ENCODE measurements around the gene CCNL2.

The CCNL2 gene

GRCh38 chr1:1436630-1437032 lies 37.5 kb upstream of the CCNL2 start:
- DNase-seq (no peak), ATAC-seq (ENCODE audit: insufficient read depth, low read depth) (no peak)
- no peaks in the 10 kb centered on the region for H3K9me3 ChIP-seq (ENCODE audit: insufficient read depth, low read length, severe bottlenecking)
- no peaks in the 10 kb centered on the region for H3K79me2 ChIP-seq (ENCODE audit: insufficient read depth, low read length)
- no peak overlapping the region for H3K27ac ChIP-seq (ENCODE audit: low read length)
- H3K4me2 ChIP-seq (ENCODE audit: insufficient read depth, low read length): no peak overlapping the region
- no peak for TF ChIP-seq CTCF (IDR thresholded peaks at IDR 0.05; ENCODE audit: borderline replicate concordance, extremely low read depth, low read length, poor library complexity, severe bottlenecking)
- TF ChIP-seq EZH2 (IDR thresholded peaks at IDR 0.05; ENCODE audit: borderline replicate concordance, low read depth, low read length, severe bottlenecking): no peak
- H3K36me3 ChIP-seq (ENCODE audit: insufficient read depth, low read length): no peaks in the 10 kb centered on the region
- no peaks in the 10 kb centered on the region for H3K4me1 ChIP-seq (ENCODE audit: insufficient read depth, low read length)
- no peak overlapping the region for H2AFZ ChIP-seq (ENCODE audit: low read depth, low read length)
- no peaks in the 10 kb centered on the region for H3K27me3 ChIP-seq (ENCODE audit: insufficient read depth, low read length, poor library complexity)
- no peak overlapping the region for H3K4me3 ChIP-seq (ENCODE audit: low read depth in 1 of 2, low read length in 2 of 2)
- no peak overlapping the region for H3K9ac ChIP-seq (ENCODE audit: low read depth, low read length)
- no peaks in the 10 kb centered on the region for H4K20me1 ChIP-seq (ENCODE audit: insufficient read depth, low read length)

- no peak overlapping the region for H3K4me2 ChIP-seq (ENCODE audit: insufficient read depth, low read length)
- H3K27ac ChIP-seq (ENCODE audit: low read length): no peak overlapping the region
- no peaks in the 10 kb centered on the region for H3K79me2 ChIP-seq (ENCODE audit: insufficient read depth, low read length)
- no peaks in the 10 kb centered on the region for H3K9me3 ChIP-seq (ENCODE audit: insufficient read depth, low read length, severe bottlenecking)
- no peaks in the 10 kb centered on the region for H3K27me3 ChIP-seq (ENCODE audit: insufficient read depth, low read length, poor library complexity)
- no peak overlapping the region for H3K4me3 ChIP-seq (ENCODE audit: low read depth in 1 of 2, low read length in 2 of 2)
- no peak overlapping the region for H3K9ac ChIP-seq (ENCODE audit: low read depth, low read length)
- no peak overlapping the region for H2AFZ ChIP-seq (ENCODE audit: low read depth, low read length)
- no peaks in the 10 kb centered on the region for H3K4me1 ChIP-seq (ENCODE audit: insufficient read depth, low read length)
- no peaks in the 10 kb centered on the region for H4K20me1 ChIP-seq (ENCODE audit: insufficient read depth, low read length)
- no peak for DNase-seq
- TF ChIP-seq EZH2 (IDR thresholded peaks at IDR 0.05; ENCODE audit: borderline replicate concordance, low read depth, low read length, severe bottlenecking) (no peak), CTCF (IDR thresholded peaks at IDR 0.05; ENCODE audit: borderline replicate concordance, extremely low read depth, low read length, poor library complexity, severe bottlenecking) (no peak)
- ATAC-seq (ENCODE audit: insufficient read depth, low read depth): no peak
- no peaks in the 10 kb centered on the region for H3K36me3 ChIP-seq (ENCODE audit: insufficient read depth, low read length)
These were observed 36.9 kb upstream of the CCNL2 start for GRCh38 chr1:1435911-1436629.

GRCh38 chr1:1435106-1435903 lies 36.2 kb upstream of the CCNL2 start, which contains the start of gene VWA1:
Gene VWA1, plus strand, starts transcription at chr1:1435690. Its CDS starts 59 bp downstream, at chr1:1435749.
- ATAC-seq (ENCODE audit: insufficient read depth, low read depth): no peak
- H3K79me2 ChIP-seq (ENCODE audit: insufficient read depth, low read length): no peaks in the 10 kb centered on the region
- H4K20me1 ChIP-seq (ENCODE audit: insufficient read depth, low read length): no peaks in the 10 kb centered on the region
- no peak within 1 kb of the TSS for H2AFZ ChIP-seq (ENCODE audit: low read depth, low read length)
- DNase-seq: no peak
- no peaks in the 10 kb centered on the region for H3K27me3 ChIP-seq (ENCODE audit: insufficient read depth, low read length, poor library complexity)
- H3K27ac ChIP-seq (ENCODE audit: low read length): no peak within 1 kb of the TSS
- no peaks in the 10 kb centered on the region for H3K4me1 ChIP-seq (ENCODE audit: insufficient read depth, low read length)
- H3K9ac ChIP-seq (ENCODE audit: low read depth, low read length): no peak within 1 kb of the TSS
- no peak within 1 kb of the TSS for H3K4me2 ChIP-seq (ENCODE audit: insufficient read depth, low read length)
- no peaks in the 10 kb centered on the region for H3K9me3 ChIP-seq (ENCODE audit: insufficient read depth, low read length, severe bottlenecking)
- no peak for TF ChIP-seq EZH2 (IDR thresholded peaks at IDR 0.05; ENCODE audit: borderline replicate concordance, low read depth, low read length, severe bottlenecking)
- TF ChIP-seq CTCF (IDR thresholded peaks at IDR 0.05; ENCODE audit: borderline replicate concordance, extremely low read depth, low read length, poor library complexity, severe bottlenecking): no peak
- H3K4me3 ChIP-seq (ENCODE audit: low read depth in 1 of 2, low read length in 2 of 2): no peak within 1 kb of the TSS
- H3K36me3 ChIP-seq (ENCODE audit: insufficient read depth, low read length): no peaks in the 10 kb centered on the region

Data from DND-41 (cell line).